SIG-M5 (cell line): ENCODE data around the gene SMAD3.

Source experiments
- DNase-seq: peaks from one replicate; lab custom pipeline; 2025; lab: John Stamatoyannopoulos, UW

The SMAD3 gene

DNA sequence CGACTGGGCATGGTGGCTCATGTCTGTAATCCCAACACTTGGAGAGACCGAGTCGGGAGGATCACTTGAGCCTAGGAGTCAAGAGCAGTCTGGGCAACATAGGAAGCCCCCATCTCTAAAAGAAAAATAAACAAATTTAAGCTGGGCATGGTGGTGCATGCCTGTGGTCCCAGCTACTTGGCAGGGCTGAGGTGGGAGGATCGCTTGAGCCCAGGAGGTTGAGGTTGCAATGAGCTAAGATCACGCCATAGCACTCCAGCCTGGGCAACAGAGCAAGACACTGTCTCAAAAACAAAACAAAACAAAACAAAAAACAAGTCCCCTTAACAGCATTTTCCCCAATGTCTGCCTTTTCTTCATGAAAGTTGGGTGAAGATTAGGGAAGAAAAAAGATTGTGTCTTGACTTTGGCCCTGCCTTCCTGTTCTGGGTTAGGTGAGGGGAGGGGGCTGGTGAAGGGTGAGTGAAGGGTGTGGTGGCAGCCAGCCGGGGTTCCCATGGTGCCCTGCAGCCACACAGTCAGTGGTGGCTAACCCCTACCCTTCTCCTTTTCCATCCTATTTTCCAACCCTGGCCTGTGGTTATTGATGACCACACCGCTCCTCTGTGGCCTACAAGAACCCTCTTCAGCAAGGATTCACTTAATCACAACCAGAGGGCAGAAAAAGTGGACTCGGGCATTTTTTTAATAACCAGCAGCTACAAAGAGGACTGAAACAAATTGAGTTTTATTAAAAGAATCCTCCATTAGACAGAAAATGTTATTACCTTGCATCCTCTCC lies 28.4 kb upstream of the SMAD3 start:
- no peak for DNase-seq

DNA sequence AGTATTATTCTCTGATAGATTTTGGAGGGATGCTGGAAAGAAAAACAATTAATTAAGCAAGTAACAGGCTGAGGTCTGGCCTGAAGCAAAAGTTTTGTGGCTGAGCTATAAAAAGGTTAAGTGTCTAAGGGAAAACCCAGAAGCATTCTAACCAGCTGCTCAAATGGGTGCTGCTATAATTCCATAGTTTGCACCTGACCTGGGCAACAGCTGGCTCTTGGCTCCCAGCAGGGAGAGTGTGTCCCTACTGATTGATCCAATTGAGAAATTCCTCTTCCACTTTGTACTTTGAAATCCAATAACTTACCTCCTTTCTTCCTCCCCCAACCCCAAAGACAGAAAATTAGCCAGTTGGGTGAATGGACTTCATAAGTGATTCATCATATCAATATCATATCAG lies 27.7 kb upstream of the SMAD3 start:
- DNase-seq: no peak

DNA sequence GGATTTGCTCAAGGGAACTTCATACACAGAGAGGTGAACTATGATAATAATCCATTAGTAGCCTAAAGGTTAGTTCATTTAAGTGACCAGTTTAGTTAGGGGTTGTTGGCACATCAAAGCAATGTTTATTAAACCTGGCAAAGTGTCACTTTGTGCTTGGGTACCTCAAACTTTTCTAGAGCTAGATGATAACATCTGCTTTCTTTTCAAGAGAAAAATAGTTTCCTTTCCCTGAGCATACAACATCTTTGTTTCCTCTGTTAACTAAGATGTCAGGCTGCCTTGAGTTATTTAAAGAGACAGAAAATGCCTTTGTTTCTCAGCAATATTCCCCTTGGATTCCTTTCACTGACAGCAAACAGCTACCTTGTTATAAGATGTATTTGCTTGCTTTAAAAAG lies 26.7 kb upstream of the SMAD3 start:
- no peak for DNase-seq

DNA sequence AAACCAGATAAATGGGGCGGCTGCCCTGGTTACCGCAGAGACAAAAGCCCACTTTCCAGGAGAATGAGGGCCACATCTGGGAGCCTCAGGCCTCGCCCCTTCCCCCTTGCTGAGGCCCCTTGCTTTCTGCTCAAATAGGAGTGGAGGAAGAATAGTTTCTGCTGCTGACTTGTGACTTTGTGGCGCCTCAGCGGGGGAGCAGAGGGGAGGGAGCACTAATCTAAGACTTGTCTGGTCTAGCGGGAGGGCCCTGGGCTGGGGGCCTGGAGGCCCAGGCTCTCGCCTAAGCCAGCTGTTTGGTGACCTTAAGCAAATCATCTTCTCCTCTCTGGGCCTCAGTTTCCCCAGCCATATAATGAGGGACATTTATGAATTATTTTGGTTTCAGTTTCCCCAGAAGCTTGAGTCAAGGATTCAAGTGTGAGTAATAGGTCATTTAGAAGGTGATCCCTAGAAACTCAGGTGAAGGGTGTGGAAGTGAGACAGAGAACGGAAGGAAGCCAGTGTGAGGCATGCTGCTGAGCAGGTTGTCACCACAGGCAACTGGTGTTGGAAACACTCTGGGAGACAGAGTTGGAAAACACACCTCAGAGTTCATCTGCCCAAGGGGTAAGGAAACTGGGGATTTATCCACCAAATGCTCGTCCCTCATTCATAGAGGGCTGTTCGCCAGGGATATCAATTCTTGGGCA lies 25.9 kb upstream of the SMAD3 start:
- no peak for DNase-seq

GRCh38 chr15:67040277-67040676 lies 25.1 kb upstream of the SMAD3 start:
- DNase-seq: no peak

- no peak for DNase-seq
Measured at GRCh38 chr15:67042551-67043142, 22.8 kb upstream of the SMAD3 start.

DNA sequence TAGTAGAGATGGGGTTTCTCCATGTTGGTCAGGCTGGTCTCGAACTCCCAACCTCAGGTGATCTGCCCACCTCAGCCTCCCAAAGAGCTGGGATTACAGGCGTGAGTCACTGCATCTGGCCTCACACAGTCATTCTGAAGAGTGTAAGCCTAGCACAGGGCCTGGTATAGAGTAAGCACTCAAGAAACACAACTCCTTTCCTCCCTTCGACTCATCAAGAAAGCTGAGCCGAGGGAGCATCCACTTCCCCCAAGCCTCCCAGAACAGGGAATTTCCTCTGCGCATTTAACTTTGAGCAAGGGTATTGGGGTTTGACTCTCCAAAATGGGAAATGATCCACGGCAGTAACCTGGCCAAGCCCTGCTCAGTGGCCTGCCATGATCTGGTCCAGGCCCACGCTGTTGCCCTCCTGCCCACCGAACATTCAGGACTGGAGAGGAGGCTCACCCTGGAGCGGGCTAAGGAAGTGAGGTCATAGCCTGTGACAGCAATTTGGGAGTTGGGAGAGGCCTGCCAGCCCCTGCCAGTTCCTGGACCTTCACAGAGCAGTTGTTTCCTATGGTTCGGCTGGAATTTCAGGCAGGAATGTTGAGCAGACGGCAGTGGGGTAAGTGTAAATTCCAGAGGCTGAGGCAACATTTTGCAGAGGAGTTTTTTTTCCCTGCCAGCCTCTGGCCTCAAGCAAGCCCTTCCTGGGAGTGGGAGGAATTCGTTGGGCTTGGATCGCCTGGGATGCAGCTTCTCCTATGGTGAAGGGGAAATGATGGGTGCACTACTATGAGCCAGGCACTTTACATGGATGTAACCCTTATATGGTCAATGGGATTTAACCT lies 21.2 kb upstream of the SMAD3 start:
- no peak for DNase-seq

- no peak for DNase-seq
Measured at GRCh38 chr15:67047149-67047661, 18.2 kb upstream of the SMAD3 start.

- DNase-seq: no peak
Measured at GRCh38 chr15:67048281-67049279, 16.8 kb upstream of the SMAD3 start.

DNA sequence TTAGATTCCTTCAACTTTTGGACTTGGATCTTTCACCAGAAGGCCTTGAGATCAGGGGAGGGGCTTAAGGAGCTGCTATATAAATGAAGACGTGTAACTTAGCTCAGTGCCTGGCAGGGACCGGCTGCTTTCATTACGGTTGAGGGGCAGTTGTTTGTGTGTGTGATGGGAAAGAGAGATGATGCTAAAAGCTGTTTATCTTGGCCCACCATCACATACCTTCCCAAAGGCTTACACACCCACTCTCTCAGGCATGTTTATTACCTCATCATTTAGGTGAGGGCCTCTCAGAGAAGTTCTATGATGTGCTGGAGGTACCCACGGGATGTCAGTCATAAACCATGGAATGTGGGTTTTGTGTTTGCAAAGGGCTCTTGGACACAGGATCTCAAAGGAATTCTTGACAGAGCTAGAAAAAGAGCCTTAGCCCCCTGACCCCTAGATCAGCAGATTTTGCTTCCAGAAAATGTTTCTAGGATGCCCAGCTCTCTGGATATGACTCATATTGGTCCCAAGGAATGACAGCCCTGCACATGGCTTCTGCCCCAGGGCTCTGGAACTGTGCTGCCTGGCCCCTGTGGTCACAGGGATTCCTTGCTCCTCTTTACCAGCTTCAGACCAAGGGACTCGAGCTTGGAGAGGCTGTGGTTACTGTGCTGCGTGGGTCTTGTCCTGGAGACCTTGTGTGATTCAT lies 15.9 kb upstream of the SMAD3 start:
- no peak for DNase-seq

DNA sequence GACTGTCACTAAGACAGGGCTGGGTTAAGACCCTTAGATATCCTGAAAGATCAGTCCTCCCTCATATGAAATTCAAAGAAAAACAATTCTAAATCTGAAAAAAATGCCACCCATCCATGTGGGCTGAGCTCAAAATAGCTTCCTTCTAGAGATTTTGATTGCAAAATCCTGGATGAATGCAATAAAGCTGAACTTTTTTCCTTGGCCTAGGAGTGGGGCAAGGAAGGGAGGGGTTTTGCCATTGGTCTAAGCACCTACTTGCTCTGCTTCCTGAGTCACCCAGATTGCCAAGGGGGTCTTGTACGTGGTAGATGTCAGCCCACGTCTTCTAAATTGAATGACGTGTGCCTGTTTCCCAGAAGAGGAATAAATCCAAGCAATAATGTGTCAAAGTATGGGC lies 15.3 kb upstream of the SMAD3 start:
- no peak for DNase-seq

- no peak for DNase-seq
Measured at GRCh38 chr15:67050522-67051087, 14.8 kb upstream of the SMAD3 start.

DNA sequence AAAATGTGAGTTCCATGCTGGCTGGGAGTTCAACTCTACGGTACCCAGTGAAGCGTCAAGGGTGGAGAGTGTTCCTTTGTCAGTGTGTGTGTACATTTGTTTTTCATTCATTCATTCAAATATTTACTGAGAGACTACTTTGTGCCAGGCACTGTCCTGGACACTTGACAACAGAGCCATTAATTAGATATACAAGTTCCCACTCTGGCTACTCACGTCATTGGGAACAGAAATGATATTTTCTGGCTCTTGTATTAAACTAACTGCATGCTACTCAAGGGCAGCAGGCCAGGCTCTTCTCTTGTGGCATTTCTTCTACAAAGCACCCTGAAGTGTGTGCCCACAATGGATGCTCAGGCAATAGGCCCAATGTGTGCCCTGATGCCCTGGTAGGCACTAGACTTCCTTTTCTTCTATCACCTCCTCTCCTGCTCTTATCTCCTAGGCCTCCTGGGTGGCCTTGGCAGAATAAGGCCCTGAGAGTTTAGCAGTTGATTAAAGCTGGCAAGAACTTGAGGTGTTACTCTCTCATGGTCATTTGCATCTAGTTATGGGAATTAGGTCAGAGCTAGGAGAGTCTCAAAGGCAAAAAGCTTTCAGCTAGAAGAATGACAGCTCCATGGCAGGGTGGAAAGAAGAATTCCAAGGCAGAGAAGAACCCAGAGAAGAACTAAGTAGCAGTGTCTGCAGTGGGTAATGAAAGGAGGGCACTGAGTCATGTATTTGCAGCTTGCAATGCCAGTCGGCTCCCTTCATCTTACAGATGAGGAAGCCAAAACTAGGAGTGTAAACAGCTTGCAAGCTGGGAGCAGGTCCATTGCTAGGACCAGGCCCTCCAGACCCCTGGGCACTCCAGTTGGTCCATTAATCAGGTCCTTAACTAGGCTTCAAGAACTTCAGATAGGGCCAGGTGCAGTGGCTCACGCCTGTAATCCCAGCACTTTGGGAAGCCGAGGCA lies 14.0 kb upstream of the SMAD3 start:
- no peak for DNase-seq

DNA sequence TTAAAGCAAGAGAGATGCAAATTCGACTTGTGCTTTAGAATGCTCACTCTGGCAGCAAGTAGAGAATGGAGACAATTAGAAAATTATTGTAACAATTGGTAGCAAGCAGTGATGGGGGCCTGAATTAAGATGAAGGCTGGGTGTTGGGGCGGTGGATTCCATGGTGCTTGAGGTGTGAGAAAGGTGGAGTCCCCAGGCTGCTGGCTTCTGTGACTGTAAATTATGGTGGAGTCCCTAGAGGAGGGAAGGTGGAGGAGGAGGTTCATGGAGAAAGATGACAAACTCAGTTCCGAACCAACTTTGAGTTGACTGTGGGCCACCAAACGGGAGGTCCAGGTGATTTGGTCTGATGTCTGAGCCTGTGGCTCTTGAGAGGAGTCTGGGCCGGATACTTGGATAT lies 10.7 kb upstream of the SMAD3 start:
- DNase-seq: no peak

DNA sequence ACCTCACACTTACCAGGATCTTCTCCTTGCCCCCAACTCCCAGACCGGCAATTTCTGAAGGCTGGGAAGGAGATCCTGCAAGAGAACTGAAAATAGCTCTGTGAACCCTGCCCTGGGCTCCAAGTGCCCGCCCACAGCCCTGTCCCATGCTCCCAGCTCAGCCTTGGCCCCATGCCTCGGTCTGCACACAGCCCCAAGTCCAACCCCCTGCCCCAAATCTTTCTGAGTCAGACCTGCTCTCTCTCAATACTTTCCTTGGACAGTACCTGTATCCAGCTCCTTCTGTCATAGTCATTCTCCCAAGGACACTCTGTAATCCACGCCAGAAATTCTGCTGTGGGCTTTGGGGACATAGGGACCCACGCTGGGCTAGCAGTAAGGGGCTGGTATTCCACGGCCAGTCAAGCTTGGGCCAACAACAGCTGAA lies 6.3 kb upstream of the SMAD3 start:
- DNase-seq: no peak

- no peak for DNase-seq
Measured at GRCh38 chr15:67061811-67062368, 3.5 kb upstream of the SMAD3 start.

DNA sequence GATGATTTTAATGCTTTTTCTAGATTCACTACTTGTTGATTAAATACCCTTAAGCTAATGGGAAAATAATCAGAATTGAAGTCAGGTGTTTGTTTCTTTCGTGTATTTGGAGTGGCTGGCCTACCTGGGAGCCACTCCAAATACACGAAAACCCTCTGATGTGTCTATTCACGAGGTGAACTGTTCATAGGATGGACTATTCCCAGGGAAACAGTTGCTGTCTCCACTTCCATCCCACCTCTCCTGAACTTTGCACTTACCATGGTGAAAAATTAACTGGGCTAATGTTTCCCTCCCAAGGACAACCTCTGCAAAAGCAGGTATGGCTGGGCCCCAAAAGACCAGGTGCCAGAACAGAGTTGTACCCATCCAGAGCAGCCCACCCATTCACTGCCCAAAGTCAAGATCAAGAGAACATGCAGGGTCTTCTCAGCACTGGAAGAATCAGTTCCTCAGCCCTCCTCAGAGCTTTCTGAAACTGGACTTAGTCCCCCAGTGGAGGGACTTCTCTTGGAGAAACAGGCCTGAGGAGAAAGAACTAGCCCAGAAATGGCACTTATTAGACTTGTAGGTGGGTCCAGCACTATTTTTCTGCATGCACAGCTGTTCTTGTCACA lies 2.9 kb upstream of the SMAD3 start:
- DNase-seq: no peak
